Measurements from ENCODE around the gene MCOLN1.
A peak's percentile ranks its signal among the peaks of the same experiment; 100 is the strongest.
"Not testable (repeated sequence)": the region's sequence is repeated elsewhere in the genome, so short reads cannot be mapped to it uniquely, and the experiment has no call there.

The MCOLN1 gene

DNA sequence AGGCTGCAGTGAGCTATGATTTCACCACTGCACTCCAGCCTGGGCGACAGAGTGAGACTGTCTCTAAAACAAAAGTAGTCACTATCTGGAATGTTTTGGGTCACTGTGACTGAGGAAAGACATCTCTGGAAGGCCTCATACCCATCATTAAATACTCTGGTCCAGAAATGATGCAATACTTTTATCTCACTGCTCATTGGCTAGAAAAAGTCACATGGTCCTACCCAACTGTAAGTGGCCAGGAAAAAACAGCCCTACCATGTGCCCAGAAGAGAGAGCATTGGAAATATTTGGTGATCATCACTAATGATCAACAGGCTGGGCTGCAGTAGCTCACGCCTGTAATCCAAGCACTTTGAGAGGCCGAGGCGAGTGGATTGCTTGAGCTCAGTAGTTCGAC lies 42.9 kb downstream of the MCOLN1 start:
- DNase-seq (ENCODE audit: low spot score): no peak
- FAIRE-seq: no peak

GRCh38 chr19:7570761-7571160 lies 48.3 kb downstream of the MCOLN1 start:
- no peak for FAIRE-seq
- no peak for DNase-seq (ENCODE audit: low spot score)

DNA sequence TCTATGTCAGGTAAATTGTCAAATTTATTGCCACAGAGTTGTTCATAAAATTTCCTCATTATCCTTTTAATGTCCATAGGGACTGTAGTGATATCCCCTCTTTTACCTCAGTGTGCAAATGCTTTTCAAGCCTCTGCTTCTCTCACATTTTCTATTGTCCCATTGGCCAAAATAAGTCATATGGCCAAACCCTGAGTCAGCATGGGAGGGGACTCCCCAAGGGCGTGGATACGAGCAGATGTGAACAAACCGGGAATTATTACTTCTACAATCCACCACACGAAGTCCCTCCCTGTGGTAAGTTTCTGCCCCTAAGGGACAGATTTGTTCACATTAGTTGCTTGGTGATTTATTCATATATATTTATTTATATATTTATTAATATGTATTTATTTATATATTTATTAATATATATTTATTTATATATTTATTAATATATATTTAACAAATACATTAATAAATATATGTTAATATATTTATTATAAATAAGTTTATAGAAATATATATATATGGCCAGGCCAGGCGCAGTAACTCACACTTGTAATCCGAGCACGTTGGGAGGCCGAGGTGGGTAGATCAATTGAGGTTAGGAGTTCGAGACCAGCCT lies 53.1 kb downstream of the MCOLN1 start:
- FAIRE-seq (peak; percentile 73), DNase-seq (ENCODE audit: low spot score) (no peak)

DNA sequence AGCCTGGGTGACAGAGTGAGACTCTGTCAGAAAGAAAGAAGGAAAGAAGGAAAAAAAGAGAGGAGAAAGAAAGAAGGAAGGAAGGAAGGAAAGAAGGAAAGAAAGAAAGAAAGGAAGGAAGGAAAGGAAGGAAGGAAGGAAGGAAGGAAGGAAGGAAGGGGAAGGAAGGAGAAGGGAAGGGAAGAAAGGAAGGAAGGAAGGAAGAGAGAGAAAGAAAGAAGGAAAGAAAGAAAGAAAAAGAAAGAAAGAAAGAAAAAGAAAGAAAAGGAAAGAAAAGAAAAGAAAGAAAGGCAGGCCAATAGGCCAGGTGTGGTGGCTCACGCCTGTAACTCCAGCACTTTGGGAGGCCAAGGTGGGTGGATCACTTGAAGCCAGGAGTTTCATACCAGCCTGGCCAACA lies 55.0 kb downstream of the MCOLN1 start:
- FAIRE-seq; DNase-seq (ENCODE audit: low spot score): not testable (repeated sequence)

DNA sequence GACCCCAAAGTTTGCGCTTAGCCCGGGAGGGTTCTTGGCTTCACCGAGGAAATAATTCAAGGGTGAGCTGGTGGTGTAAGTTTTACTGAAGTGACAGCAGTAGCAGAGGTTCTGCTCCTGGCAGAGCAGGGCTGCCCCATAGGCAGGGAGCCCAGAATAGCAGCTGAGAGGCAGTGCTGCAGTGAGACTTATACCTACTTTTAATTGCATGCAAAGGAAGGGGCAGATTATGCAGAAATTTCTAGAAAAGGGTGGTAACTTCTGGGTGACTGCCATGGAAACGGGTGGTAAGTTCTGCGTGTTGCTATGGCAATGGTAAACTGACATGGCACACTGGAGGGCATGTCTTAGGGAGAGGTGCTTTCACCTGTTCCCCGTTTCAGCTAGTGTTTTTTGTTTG lies 55.7 kb downstream of the MCOLN1 start:
- DNase-seq (ENCODE audit: low spot score): no peak
- FAIRE-seq: no peak

DNA sequence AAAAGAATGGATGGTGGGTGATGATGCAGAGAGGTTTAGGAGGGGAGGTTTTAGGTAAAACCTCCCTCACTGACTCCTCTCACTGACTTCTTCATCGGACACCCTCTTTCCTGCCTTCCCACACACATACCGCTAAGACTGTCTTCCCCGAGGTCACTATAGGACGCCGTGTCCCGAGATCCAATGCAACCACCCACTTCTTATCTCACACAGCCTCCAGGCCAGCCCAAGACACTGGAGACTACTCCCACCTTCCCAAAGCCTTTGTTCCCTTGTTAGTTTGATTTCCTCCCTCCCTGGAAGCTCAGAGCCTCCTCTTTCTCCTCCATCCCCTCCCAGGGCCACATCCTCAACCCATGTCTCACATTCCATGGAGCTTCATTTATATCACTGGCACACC lies 56.8 kb downstream of the MCOLN1 start:
- DNase-seq (ENCODE audit: low spot score) (no peak), FAIRE-seq (no peak)

- no peak for DNase-seq (ENCODE audit: low spot score)
- no peak for FAIRE-seq
Observed at GRCh38 chr19:7582446-7582845, 60.0 kb downstream of the MCOLN1 start.
